LNCaP clone FGC (cell line): ENCODE data around the gene PRMT7.

Experiments
- DNase-seq: peaks from one replicate; pipeline ENCODE4 v3.0.0-alpha.2; 2011; ENCODE audit warnings: low read depth
- H3K4me3 ChIP-seq: 2 replicates; pipeline ENCODE4 v1.5.1; 2011; ENCODE audit warnings: mild to moderate bottlenecking, low read depth, low read length, control low read depth
- TF ChIP-seq, protein P1 (sequence below): IDR thresholded peaks from 2 replicates; pipeline ENCODE4 v1.5.1; 2012; ENCODE audit warnings: mild to moderate bottlenecking; ENCODE audit not compliant: control insufficient read depth, insufficient read depth; ENCODE audit errors: extremely low read depth

The PRMT7 gene

DNA sequence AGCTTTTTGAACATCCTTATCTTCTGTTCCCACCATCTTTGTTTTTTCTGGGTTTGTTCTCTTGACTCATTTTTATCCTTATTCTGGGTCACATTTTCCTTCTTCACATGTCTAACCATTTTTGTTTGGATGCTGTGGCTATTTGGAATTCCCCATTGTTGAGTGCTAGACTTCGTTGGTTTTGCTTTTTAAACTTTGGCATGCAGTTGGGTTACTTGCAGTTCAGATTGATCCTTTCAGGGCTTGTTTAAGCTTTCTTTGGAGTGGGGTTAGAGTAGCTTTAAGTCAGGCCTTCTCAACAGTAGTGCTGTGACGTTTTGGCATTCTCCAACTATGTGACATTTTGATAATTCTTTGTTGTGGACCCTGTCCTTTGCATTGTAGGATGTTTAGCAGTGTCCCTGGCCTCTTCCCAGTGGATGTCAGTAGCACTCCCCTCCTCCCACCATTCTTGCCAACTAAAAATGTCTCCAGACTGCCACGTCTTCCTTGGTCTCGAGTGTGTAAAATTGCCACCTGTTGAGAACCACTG is 21.1 kb downstream of the PRMT7 start:
- TF ChIP-seq, protein P1, sequence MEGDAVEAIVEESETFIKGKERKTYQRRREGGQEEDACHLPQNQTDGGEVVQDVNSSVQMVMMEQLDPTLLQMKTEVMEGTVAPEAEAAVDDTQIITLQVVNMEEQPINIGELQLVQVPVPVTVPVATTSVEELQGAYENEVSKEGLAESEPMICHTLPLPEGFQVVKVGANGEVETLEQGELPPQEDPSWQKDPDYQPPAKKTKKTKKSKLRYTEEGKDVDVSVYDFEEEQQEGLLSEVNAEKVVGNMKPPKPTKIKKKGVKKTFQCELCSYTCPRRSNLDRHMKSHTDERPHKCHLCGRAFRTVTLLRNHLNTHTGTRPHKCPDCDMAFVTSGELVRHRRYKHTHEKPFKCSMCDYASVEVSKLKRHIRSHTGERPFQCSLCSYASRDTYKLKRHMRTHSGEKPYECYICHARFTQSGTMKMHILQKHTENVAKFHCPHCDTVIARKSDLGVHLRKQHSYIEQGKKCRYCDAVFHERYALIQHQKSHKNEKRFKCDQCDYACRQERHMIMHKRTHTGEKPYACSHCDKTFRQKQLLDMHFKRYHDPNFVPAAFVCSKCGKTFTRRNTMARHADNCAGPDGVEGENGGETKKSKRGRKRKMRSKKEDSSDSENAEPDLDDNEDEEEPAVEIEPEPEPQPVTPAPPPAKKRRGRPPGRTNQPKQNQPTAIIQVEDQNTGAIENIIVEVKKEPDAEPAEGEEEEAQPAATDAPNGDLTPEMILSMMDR = no peak
- H3K4me3 ChIP-seq = no peak overlapping the region
- DNase-seq = no peak

- H3K4me3 ChIP-seq = no peak overlapping the region
- TF ChIP-seq, protein P1 = no peak
- peak; percentile 17 for DNase-seq
These were observed 21.7 kb downstream of the PRMT7 start for GRCh38 chr16:68332411-68333121.

DNA sequence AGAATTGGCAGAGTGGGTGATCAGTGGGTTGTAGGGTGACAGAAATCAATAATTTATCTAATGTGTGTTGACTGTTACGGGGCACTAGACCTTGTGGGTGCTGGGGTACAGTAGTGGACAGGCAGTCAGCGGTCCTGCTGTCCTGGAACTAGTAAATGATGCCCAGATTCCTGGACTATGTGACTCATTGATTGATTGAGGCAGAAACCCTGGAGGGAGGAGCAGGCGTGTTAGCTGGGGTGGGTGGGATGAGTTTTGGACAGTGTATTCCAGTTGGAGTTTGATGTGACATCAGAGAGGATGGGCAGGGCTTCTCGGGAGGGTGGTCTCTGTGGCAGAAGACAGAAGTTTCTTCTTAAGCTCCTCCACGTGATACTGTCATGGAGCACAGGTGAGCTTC is 24.4 kb downstream of the PRMT7 start:
- H3K4me3 ChIP-seq = no peak overlapping the region
- TF ChIP-seq, protein P1 = no peak
- DNase-seq = no peak

- H3K4me3 ChIP-seq = no peak overlapping the region
- DNase-seq = no peak
- TF ChIP-seq, protein P1 = no peak
These were observed 27.7 kb downstream of the PRMT7 start for GRCh38 chr16:68338326-68339119.

- TF ChIP-seq, protein P1 = no peak
- H3K4me3 ChIP-seq = no peak overlapping the region
- no peak for DNase-seq
These were observed 28.4 kb downstream of the PRMT7 start for GRCh38 chr16:68339214-68339613.

- TF ChIP-seq, protein P1 = no peak
- H3K4me3 ChIP-seq = no peak overlapping the region
- no peak for DNase-seq
These were observed 31.8 kb downstream of the PRMT7 start for GRCh38 chr16:68342620-68343019.
